Amygdala (tissue), 56 donors: Measurements from ENCODE around the gene DNAJC6.

Experiments used
- DNase-seq, 56 donors: peaks; one replicate each; lab custom pipeline; 2025; lab: John Stamatoyannopoulos, UW

Gene DNAJC6

GRCh38 chr1:65309304-65310077, at the start of gene DNAJC6:
TSS of gene DNAJC6 (plus strand) at chr1:65309543. CDS start at chr1:65309746, 203 bp downstream.
- DNase-seq: peak in 44 of 56 donors; percentile 12 to 80 (median 61)

DNA sequence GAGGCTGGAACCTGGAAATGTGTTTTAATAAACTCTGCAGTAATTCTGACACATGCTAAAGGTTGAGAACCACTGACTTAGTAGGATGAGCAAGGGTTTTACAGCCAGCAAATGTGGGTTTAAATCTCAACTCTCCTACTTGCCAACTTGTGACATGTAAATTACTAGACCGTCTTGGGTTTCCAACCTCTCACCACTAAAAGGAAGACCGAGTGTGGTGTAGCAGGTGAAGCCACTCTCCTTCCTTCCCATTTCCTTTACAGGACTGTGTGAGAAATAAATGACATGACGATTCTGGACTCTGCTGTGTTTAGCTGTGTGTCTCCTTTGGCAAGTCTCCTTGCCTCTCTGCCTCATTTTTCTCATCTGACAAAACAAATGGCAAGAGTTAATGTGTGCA, 49.5 kb upstream of the DNAJC6 start:
- DNase-seq: peak in 1 of 56 donors; percentile 3

DNA sequence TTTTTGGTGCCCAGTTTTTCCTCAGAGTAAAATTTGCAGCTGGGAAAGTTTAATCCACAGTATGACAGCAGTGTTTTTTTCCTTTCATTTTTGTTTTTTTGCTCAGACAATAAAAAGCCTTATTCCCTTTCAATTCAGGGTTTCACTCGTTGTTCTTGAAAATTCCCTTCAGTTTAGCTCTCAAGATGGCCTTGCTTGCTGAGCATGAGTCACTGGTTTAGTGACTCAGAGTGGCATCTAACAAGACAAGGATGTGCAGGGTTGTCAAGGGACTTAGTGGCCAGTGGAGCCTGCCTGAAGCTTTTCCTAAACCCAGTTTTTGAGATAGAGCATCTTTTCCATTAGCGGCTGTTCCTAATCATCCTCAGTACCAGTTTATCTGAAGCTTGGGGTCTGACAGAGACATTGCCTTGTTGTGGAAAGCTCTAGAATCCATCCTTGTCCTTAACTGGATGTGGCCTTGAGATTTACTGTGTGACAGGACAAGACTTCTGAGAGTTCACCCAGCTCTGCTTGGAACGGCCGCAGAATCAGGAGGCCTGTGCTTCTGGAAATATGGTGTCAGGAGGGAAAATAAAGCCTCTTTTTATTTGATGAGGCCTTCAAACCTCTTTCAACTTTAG, 48.4 kb upstream of the DNAJC6 start:
- DNase-seq: peak in 22 of 56 donors; percentile 10 to 57 (median 35)

DNA sequence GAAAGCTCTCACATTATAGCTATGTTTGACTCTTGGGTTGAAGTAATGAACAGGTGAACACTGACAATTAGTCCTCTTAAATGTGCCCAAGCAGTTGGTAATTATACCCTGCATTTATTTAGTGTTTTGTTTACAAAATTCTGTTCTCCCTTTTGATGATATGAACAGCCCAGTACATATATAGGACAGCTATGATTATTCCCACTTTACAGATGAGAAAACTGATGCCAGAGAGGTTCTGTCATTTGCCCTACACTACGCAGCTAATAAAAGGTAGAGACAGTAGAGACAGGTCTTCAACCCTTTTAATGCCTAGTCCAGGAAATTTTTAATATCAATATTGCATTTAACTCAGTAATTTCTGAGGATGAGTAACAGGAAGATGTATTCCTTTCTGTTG, 46.1 kb upstream of the DNAJC6 start:
- no peak for DNase-seq

- peak in 41 of 56 donors; percentile 11 to 78 (median 41) for DNase-seq
These were observed 45.0 kb upstream of the DNAJC6 start for GRCh38 chr1:65264197-65264929.

DNA sequence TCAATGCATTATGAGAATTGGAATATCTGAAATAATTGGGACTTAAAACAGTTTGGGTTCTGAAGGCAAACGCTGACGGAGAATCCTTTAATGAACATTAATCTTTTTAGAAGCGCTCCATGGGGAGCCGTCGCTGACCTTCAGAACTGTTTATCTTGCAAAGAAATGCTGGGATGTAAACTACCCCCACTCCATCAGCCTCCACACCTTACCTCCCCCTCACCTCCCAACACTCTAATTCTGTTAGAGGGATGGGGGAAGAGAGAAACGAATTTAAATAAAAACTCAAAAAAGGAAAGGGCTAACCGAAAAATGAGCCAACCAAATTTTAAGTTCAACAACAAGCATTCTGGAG, 44.1 kb upstream of the DNAJC6 start:
- DNase-seq: no peak

DNA sequence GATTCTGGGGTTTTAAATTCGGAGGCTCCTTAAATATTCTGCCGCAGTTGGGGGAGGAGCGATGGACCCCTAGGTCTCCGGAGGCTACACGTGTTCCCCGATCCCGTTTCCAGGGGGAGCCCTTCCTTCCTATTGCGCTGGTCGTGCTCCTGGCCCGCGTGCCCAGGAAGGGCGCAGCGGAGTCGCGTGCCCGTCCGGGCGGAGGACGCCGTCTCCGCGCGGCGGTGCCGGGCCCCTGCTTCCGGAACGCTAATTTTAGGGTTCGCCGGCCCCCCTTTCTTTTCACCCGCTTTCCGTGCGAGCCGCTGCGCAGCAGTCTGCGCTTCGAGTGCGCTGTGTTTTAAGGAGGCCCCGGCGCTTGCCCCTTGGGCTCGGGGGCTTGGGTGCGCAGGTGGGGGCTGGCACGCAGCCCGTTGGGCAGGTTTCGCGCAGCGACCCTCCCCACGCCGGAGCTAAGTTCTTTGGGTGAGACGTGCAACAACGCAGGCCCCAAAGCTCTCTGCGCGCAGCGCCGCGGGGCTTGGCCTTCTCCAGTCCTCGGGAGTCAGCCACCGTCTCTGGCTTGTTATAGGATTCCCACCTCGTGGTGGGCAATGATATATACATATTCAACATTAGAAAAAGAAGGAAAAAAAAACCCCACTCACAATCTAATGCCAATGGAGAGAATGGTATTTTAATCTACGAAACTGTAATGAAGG, 43.5 kb upstream of the DNAJC6 start:
- peak in 38 of 56 donors; percentile 18 to 70 (median 46) for DNase-seq

DNA sequence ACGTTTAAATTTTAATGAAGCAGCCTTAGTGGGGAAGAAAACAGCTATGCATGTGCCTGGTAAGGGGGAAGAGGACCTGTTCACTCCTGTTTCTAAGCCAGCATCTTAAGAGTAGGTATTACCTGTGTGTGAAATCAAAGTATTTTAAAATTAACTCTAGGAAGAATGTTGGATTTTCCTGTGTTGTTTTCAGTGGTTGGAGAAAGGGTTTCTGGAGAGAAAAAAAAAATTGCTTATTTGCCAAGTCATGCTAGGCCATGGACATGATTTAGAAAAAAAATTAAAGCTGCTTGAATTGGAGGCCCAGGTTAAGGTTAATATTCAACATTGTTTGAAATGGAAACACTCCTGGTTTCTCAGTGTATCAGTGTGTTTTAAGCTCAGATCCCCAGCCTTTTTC, 42.9 kb upstream of the DNAJC6 start:
- no peak for DNase-seq

DNA sequence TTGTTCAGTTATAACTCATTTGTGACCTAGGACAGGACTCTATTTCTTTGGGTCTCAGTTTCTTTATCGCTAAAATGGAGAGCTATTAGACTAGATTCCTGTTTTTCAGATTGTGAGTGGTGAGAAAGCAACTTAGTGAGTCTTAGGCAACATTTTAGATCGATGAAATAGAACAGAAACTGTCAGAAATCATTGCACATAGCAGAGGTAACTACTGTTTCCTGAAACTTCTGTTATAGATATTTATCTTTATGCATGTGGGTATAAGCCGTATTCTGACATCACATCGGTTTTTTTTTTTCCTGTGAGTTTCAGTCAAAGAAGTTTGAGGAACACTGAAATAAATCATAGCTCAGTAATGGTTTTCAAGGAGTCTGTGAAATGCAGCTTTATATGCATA, 42.1 kb upstream of the DNAJC6 start:
- no peak for DNase-seq

- DNase-seq: no peak
These were observed 41.7 kb upstream of the DNAJC6 start for GRCh38 chr1:65267683-65268082.

GRCh38 chr1:65269612-65270011, 39.7 kb upstream of the DNAJC6 start:
- DNase-seq: no peak

DNA sequence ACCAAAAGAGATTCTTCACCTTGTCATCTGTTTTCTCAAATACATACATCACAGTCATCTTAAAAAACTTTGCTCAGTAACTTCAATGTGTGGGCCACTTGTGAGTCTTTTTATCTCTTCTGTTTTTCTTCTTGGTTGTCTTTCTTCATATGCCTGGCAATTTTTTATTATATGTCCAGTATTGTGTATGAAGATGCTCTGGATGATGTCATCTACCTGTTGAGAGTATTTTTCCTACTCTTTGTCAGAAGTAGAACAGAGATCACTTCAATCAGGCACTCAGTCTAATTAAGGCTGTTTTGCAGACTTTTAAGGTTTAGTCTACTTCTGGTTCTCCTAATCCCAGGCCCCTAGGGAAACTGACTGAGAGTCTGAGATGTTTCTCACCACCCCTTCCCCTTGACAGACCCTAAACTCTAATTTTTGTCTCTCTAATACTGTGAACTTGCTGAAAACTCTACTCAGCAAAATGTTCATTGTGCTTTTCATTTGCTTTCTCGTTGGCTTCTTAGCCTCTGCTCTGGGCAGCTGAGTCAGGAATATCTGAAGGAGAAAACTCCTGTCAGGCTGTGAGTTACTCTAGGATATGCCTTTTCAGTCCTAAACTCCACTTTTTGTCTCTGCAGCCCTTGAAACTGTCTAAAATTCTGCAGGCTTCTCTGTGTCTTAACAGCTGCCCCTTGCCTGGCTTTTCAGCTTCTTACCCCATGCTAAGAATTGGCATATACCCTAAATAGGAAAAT, 33.0 kb upstream of the DNAJC6 start:
- DNase-seq: no peak

DNA sequence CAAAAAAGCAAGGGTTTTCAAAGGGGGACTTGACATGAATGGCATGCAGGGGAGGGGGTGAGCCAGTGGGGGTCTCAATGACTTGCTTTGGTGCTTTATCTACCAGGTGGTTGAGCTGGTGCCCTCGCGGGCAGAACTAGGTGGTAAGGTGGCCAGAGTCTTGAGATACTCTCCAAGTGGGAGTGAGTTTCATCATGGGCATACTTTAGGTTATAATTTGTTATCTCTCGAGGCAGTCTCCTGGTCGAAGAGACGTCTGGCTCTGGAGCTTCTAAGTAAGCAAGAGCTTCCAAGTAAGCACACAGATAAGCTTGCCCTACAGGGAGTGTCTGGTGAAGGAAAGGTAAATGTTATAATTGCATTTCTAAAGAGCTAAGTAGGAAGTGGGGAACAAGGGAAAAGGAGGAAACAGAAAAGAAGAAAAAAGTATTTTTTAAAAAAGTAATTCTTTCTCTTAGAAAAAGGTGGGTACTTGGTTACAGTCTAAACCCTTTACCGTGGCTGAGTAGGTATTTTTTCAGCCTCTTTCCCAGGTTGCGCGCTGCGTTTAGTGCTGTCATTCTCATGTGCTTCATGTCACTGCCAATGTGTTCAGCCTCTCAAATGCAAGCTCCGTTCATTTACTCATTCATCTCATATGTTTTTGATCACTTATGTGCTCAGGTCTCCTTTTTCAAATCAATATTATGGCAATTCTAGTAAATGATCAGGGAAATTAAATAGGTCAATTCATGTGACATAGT, 31.6 kb upstream of the DNAJC6 start:
- DNase-seq: no peak

- DNase-seq: no peak
These were observed 30.8 kb upstream of the DNAJC6 start for GRCh38 chr1:65278376-65279069.

DNA sequence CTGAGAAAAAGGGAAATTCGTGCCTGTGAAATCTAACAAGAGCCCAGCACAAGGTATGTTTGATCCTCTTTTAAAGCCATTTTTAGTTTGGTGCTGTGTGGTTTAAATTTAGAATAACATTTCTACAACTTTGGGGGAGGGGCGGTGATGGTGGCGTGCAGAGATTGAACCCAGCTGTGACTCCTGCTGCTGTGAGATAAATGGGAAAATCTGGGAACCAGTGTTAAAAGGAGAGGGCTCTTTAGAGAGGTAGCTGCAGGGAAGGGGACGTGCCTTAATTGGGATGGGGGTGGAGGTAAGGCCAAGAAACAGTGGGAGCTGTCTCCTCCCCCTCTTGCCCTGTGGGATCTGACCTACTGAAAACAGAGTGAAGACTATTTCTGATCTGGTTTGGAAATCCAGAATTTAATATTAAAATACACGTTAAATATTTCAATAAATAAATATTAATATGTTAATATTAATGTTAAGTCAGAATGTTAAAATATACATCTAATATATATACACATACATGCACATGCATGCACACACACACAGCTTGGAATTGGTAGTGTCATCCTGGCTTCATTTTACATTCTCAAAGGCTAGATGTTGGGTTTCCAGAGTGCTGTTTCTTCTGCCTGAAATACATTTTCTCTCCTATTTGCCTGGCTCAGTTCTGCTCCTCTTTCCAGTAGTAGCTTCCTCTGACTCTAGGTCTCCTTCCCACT, 30.1 kb upstream of the DNAJC6 start:
- no peak for DNase-seq

- no peak for DNase-seq
These were observed 27.5 kb upstream of the DNAJC6 start for GRCh38 chr1:65281846-65282245.

DNA sequence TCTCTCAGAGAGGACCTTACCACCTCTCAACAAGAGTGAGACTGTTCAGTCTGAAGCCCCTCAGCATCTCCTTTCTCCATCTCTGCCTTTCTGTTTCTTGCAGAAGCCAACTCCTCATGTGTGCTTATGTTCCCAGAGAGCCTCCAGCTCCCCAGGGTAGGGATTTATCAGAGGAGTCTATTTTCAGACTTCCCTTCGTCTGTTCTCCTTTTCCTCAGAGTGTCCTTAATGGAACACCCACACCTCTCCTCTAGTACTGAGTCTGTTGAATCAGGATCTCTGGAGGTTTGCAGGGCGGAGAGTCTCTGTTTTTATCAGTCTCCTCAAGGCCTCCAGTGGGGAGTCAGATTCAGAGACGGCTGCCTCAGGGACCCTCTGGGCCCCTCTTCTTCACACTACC, 25.1 kb upstream of the DNAJC6 start:
- peak in 4 of 56 donors; percentile 1 to 17 (median 10) for DNase-seq

DNA sequence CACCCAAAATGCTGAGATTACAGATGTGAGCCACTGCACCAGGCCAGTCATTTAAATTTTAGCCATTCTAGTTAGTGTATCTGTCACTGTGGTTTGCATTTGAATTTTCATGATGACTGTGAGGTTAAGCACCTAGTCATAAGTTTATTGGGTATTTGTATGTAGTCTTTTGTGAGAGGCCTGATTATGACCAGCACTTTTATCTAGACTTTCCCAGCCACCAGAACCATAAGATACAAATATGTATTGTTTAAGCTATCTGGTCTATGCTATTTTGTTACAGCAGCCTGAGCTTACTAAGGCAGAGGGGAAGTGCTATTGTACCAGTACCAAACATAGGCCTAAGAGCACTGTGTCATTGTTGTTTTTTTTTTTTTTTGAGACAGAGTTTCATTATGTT, 19.9 kb upstream of the DNAJC6 start:
- DNase-seq: no peak
